GM12873 (cell line): ENCODE measurements around the gene ZDHHC3.

ENCODE experiments used
- CTCF ChIP-seq: IDR thresholded peaks from 2 replicates; pipeline ENCODE4 v1.5.1; 2012; ENCODE audit warnings: low read depth, mild to moderate bottlenecking, moderate library complexity, low read length, control low read depth; ENCODE audit not compliant: insufficient read depth; ENCODE audit errors: missing control alignments

ZDHHC3 gene

GRCh38 chr3:45012577-45012976 is 36.6 kb upstream of the ZDHHC3 start:
- TF ChIP-seq CTCF: no peak

GRCh38 chr3:45011756-45012508 is 36.0 kb upstream of the ZDHHC3 start:
- TF ChIP-seq CTCF: no peak

- no peak for TF ChIP-seq CTCF
Observed at GRCh38 chr3:45010811-45011333, 34.9 kb upstream of the ZDHHC3 start.

GRCh38 chr3:45009868-45010267 is 33.9 kb upstream of the ZDHHC3 start:
- TF ChIP-seq CTCF: no peak

- no peak for TF ChIP-seq CTCF
Observed at GRCh38 chr3:45008117-45008516, 32.1 kb upstream of the ZDHHC3 start.

- TF ChIP-seq CTCF: no peak
Observed at GRCh38 chr3:45007091-45007490, 31.1 kb upstream of the ZDHHC3 start.

- no peak for TF ChIP-seq CTCF
Observed at GRCh38 chr3:45003859-45004258, 27.9 kb upstream of the ZDHHC3 start.
